ENCODE results near the gene CD38.
A peak's percentile ranks its signal among the peaks of the same experiment; 100 is the strongest.

CD38 gene

DNA sequence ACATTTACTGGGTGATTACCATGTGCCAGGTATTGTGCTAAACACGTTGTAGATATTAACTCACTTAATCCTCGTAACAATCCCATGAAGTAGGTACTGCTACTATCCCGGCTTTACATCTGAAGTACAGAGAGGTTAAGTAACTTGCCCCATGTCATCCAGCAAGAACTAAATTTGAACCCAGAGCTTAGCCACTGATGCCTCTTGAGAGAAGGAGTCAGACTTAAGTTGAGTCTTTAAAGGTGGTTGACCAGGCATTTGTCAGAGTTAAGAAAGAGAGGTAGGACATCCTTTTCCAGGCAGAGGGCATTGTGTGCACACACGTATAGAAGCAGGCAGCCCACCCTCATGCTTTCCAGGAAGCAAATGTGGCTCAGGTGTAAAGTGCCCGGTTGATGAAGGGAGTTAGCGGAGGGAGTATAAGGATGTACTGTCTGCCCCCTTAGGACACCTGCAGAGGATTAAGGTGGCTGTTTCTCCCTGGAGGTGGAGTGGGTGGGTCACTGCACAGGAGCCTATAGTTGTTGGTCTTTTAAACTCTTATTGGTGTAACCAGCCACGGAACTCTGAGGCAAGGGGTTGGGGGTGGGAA, 335 bp upstream of the CD38 start:
- H3K27ac ChIP-seq, result no peak overlapping the region
- TF ChIP-seq, protein P1, sequence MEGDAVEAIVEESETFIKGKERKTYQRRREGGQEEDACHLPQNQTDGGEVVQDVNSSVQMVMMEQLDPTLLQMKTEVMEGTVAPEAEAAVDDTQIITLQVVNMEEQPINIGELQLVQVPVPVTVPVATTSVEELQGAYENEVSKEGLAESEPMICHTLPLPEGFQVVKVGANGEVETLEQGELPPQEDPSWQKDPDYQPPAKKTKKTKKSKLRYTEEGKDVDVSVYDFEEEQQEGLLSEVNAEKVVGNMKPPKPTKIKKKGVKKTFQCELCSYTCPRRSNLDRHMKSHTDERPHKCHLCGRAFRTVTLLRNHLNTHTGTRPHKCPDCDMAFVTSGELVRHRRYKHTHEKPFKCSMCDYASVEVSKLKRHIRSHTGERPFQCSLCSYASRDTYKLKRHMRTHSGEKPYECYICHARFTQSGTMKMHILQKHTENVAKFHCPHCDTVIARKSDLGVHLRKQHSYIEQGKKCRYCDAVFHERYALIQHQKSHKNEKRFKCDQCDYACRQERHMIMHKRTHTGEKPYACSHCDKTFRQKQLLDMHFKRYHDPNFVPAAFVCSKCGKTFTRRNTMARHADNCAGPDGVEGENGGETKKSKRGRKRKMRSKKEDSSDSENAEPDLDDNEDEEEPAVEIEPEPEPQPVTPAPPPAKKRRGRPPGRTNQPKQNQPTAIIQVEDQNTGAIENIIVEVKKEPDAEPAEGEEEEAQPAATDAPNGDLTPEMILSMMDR (IDR thresholded peaks at IDR 0.05), result no peak
- no peak for TF ChIP-seq ZFX (IDR thresholded peaks at IDR 0.05; ENCODE audit: borderline replicate concordance)

DNA sequence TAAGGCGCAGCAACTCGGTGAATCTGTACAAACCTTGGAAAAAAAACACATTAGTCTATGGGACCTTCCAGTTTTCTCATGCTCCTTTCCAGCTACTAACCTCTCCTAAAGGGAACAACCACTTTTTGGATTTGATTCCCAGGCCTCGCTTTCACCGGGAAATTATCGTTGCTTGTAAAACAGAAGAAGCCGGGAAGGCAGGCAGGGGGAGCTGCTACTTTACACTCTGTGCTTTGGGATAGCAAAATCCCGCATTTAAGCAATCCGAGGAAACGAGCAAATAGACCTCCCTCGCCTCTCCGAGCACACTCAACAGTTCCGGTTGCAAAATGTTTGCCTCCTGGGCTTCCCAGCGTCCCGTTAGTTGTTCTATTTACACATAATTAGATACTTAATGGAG, 1.2 kb downstream of the CD38 start:
- TF ChIP-seq, protein P1 (IDR thresholded peaks at IDR 0.05), result peak; percentile 54
- no peak for TF ChIP-seq ZFX (IDR thresholded peaks at IDR 0.05; ENCODE audit: borderline replicate concordance)
- no peak overlapping the region for H3K27ac ChIP-seq

DNA sequence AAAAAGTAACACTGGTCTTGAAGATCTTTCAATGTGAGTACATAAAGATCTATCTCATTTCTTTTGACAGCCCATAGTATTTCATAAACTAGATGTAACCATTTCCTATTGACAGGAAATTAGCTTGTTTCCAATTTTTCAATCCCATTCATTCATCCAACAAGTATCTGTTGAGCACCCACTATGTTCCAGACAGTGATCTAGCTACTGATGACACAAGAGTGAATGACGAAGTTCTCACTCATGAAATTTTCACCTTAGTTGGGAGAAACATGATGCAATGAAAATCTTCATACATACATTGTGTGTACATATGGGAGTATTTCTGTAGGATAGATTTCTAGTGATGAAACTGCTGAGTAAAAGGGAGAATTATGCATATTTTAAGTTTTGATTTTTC, 1.7 kb downstream of the CD38 start:
- TF ChIP-seq, protein P1 (IDR thresholded peaks at IDR 0.05), result no peak
- TF ChIP-seq ZFX (IDR thresholded peaks at IDR 0.05; ENCODE audit: borderline replicate concordance), result no peak
- no peak overlapping the region for H3K27ac ChIP-seq

DNA sequence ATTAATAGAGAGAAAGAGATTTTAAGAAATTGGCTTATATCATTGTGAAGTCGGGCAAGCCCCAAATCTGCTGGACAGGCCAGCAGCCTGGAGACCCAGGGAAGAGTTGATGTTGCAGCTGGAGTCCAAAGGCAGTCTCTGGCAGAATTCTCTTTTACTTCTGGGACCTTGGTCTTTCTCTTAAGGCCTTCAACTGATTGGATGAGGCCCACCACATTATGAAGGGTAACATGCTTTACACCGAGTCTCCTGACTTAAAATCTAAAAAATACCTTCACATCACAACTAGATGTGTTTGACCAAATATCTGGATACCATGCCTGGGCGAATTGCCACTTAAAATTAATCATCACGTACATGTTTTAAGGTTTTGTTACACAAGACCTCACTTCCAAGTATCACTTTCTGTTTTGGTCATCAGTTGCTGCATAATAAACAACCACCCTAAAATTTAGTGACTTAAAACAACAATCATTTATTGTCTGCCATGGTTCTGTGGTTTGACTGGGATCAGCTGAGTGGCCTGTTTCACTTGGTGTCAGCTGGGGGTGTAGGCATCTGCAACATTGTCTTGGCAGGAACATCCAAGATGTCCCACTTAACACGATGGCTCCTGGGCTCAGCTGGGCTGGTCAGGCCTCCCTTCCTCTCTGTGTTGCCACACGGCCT, 3.4 kb downstream of the CD38 start:
- H3K27ac ChIP-seq, result no peak overlapping the region
- TF ChIP-seq, protein P1 (IDR thresholded peaks at IDR 0.05), result no peak
- no peak for TF ChIP-seq ZFX (IDR thresholded peaks at IDR 0.05; ENCODE audit: borderline replicate concordance)

DNA sequence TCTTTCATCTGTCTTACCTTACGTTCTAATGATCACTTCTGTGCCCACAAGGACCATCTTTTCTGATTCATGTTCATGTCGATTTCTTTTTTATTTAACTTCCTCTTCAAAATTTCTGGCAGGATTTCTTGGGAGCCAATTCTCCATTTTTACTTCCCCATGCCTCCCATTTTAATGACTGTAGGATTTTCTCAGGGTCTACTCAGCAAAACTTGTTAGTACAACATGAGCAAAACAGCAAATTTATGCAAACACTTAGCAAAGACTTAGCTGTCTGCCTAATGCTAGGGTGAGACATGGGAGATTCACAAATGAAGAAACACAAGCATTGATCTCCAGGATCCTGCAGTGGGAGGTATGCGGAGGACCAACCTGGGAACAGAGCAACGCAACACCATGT, 5.5 kb downstream of the CD38 start:
- H3K27ac ChIP-seq, result no peak overlapping the region
- TF ChIP-seq ZFX (IDR thresholded peaks at IDR 0.05; ENCODE audit: borderline replicate concordance), result no peak

DNA sequence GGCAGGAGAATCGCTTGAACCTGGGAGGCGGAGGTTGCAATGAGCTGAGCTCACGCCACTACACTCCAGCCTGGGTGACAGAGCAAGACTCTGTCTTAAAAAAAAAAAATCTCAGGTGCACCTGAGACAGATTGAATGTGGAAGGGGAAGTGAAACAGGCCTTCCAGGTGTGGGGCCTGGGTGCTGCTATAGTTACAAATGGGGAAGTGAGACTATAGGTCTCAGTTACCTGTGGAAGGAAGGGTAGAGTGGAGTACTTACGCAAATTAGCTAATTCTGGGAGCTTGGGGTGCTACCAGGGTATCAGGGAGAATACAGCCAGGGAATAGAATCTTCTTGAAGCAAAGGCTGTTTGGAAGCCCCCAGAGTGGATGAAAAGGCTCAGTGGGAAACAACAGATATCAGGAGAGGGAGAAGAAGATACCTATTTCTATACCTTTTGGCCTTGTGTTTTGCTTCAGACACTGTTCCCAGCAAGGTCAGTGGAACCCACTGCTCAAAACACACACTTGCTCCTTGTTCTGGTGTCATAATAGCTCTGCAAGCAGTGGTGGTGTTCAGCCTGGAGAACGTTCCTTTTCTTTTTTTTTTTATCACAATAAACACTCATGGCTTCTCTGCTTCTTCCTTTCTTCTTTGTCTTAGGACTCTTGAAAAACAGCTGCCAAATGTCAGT, 7.0 kb downstream of the CD38 start:
- TF ChIP-seq, protein P1 (IDR thresholded peaks at IDR 0.05), result no peak
- no peak for TF ChIP-seq ZFX (IDR thresholded peaks at IDR 0.05; ENCODE audit: borderline replicate concordance)
- no peak overlapping the region for H3K27ac ChIP-seq

DNA sequence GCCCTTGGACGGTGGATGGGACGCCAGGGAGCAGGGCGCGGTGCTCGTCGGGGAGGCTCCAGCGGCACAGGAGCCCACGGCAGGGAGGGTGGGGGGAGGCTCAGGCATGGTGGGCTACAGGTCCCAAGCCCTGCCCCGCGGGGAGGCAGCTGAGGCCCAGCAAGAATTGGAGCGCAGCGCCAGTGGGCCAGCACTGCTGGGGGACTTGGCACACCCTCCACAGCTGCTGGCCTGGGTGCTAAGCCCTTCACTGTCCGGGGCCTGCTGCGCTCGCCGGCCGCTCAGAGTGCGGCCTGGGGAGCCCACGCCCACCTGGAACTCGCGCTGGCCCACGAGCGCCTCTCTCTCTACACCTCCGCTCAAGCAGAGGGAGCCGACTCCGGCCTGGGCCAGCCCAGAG, 8.6 kb downstream of the CD38 start:
- H3K27ac ChIP-seq, result no peak overlapping the region
- TF ChIP-seq, protein P1 (IDR thresholded peaks at IDR 0.05), result no peak
- TF ChIP-seq ZFX (IDR thresholded peaks at IDR 0.05; ENCODE audit: borderline replicate concordance), result no peak

Data from 22Rv1 (cell line).